NOMO-1 treated with DMSO at 0.1 percent for 48 hours (cell line): ENCODE data around the gene GPR132.

Experiments used
- DNase-seq: peaks from one replicate; lab custom pipeline; 2025; ENCODE audit not compliant: unreplicated experiment; lab: John Stamatoyannopoulos, UW

GPR132 gene

DNA sequence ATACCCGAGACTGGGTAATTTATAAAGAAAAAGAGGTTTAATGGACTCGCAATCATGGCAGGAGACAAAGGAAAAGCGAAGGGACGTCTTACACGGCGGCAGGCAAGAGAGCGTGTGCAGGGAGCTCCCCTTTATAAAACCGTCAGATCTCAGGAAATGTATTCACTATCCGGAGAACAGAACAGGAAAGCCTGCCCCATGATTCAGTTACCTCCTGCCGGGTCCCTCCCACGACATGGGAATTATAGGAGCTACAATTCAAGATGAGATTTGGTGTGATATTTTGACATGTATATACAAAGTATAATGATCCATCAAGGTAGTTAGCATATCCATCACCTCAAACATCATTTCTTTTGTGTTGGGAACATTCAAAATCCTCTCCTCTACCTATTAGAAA is 42.1 kb downstream of the GPR132 start:
- no peak for DNase-seq

DNA sequence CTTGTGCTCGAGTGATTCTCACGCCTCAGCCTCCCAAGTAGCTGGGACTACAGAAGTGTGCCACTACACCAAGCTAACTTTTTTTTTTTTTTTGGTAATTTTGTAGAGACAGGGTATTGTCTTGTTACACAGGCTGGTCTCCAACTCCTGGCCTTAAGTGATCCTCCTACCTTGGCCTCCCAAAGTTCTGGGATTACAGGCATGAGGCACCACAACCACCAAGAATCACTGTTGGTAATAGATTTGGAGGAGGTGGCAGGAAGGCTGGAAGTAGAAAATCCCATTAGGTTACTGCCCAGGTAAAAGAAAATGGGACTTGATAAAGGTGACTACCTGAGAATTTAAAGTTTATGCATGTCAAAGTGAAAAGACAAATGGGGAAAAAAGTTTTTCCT is 43.0 kb downstream of the GPR132 start:
- DNase-seq = no peak

DNA sequence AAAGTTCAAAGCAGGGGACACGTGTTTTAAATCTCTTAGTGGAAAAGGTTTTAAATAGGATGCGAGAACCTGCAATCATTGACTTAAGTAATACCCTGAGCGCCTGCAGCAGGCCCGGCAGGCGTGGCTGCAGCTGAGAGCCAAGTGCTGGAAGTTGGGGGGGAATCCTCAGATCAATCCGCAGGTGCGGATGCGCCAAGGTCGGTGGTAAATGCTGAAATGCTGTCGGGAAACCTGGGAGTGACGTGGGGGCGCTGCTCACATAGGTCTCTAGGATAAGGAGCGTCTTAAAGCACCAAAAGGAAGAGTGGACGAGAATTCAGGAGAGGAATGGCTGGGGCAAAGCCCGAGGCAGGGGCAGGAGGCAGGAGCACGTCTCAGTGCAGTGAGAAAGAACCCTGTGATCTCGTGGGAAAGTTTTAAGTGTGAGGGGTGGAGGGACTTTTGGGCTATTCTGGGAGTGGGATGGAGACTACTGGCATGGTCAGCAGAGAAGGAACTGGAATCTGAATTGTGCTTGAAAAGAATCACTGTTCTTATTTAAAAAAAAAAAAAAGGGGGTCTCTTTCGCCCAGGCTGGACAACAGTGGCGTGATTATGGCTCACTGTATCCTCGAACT is 43.5 kb downstream of the GPR132 start:
- peak; percentile 62 for DNase-seq

DNA sequence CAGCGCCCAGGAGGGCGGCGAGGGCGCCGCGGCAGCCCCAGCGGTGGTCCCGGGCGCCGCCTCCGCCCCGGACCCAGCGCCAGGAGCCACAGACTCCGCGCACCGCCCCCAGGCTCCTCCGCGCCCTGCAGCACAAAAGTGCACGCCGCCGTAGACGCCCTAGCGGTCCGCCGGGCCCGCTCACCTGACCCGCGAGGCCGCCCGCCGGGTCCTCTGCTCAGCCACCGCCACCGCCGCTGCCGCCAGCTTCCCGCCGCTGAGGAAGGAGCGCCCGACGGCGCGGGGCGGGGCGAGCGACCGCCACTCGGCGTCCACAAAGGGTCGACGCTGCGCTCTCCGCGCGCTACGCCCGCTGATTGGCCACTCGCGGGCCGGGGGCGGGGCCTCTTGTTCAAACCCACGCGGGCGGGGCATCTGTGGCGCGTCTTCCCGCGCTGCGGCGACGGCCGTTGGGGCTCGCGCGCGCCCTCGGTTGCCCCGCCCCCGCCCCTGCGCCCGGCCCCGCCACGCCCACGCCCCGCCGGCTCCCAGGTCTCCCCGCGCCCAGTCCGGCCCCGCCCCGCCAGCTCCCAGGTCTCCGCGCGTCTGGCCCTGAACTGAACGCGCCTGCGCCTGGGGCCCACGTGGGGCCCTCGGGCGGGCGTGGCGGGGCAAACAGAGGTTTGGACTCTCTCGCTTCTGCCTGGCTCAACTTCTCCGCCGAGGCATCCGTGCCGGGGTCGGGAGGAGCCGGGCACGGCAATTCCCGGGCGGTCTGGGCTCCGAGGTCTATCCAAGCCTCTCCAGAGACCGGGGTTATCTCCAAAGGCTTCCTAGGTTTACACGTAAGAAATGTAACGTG is 44.2 kb downstream of the GPR132 start, which contains the start of gene CDCA4:
Gene CDCA4 (minus strand): TSS at position 269 of the 841 bp plus-strand sequence. CDS start 9,154 bp downstream, outside the sequence.
- DNase-seq = peak; percentile 98

DNA sequence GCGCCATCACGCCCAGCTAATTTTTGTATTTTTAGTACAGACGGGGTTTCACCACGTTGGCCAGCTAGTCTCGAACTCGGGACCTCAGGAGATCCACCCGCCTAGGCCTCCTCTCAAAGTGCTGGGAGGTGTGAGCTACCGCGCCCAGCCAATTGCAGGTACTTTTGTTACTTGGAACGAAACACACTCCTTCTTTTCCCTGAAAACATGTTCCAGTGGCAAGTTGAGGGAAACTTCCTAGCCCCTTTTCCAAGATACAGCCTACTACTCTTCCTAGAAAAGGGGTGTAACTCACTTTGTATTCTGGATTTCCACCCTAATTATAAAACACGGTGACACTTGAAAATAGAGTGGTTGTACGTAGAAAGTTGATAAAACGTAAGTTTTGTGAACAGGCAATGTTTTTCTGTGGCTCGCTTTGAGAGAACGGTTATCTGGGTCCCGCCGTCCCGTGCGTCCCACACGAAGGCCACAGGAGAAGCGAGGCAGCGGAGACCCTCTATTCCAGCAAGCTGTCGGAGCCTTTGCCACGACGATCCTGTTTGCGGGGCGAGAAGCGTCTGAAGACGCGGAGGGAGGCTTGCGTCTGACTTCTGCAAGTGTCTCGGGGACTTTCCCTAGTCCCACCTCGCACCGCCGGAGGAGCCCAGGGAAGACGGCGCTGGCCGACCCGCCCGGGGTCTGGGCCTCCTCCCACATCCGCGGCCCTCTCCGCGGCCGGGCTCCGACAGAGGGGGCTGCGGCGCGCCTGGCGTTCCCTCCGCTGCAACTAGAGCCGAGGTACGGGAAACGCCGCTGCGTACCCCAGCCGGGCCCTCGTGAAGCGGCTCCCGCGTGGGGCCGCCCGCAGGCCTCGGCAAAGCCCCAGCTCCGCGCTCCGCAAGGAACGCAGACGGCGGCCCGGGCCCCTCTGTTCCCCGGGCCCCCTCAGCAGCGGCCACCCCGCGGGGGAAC is 45.1 kb downstream of the GPR132 start:
- DNase-seq = peak; percentile 8

DNA sequence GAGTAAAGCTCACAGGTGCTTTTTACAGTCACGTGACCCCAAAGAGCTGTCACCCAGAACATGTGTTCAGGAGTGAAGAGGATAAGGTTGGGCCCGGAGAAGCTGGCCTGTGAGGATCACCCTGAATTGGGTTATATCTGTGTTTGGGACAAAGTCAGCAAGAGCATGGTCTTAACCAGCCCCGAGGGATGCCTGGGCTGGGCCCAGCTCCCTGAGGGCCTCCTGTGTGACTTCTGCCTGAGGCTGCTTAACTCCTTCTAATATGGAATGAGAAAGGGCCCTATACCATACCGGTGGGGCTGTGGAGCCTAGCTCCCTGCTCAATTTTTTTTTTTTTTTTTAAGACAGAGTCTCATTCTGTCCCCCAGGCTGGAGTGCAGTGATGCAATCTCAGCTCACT is 46.8 kb downstream of the GPR132 start:
- no peak for DNase-seq

DNA sequence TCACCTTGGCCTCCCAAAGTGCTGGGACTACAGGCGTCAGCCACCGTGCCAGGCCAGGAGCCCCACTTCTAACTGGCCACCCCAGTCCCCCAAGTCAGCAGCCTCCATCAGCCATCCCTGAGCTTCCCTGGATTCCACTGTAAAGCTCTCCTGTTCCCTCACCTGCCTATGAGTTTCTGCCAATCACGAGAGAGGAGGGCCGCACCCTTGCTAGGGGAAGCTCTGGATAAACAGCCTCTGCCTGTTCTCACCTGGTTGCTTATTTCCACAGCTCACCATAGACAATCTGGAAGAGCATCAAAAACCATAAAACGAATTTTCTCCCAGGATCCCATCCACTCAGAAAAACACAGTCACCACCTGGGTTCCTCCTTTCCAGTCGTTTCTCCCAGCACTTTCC is 49.3 kb downstream of the GPR132 start:
- DNase-seq = no peak

DNA sequence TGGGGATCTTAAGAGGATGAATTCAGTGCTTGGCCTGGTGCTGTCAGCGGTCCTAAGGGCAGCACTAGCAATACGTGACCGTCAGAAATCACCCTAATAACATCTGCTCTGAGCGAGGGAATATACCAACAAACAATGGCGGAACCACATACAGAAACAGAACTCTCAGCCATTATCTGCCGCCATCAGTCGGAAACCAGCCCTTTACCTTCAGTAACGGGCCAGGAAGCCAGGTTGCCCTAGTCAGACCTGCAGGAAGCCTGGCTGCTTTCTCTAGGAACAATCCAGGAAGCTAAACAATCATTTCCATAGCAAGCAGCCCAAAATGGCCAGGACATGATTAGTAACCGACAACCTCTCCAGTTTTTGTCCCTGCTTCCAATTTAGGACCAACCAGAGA is 50.0 kb downstream of the GPR132 start:
- no peak for DNase-seq

DNA sequence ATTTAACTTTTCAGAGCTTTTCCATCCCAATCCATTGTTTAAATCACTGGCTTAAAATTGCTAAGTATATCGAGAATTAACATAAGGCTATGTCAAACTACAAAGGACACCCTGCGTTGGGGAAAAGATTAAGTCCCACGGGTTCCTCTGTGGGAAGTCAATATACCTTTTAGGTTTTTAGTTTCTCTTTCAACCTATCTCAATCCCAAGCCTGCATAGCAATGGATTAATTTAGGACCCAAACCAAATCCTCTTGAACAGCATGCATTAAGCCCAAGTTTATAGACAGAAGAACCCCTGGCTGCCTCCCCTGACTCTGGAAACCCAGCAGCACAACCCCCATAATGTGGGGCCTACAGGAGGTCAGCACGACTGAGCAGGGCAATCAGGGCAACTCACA is 50.6 kb downstream of the GPR132 start:
- no peak for DNase-seq

DNA sequence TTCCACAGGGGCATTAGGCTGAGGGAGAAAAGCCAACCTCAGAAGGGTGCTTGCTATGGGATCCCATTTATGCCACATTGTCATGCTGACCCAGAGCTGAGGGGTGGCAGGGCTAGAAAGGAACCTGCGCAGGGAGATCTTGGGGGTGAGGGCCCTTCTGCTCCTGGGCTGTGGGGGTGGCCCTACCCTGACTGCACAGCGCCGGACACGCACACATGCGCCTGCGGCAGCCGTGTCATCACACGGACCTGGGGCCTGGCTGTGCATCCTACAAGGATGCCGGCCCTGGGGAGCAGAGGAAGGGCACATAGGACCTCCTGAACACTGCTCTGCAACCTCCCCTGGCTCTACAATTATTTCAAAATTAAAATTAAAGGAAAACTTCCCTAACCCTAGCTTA is 51.2 kb downstream of the GPR132 start:
- DNase-seq = no peak

DNA sequence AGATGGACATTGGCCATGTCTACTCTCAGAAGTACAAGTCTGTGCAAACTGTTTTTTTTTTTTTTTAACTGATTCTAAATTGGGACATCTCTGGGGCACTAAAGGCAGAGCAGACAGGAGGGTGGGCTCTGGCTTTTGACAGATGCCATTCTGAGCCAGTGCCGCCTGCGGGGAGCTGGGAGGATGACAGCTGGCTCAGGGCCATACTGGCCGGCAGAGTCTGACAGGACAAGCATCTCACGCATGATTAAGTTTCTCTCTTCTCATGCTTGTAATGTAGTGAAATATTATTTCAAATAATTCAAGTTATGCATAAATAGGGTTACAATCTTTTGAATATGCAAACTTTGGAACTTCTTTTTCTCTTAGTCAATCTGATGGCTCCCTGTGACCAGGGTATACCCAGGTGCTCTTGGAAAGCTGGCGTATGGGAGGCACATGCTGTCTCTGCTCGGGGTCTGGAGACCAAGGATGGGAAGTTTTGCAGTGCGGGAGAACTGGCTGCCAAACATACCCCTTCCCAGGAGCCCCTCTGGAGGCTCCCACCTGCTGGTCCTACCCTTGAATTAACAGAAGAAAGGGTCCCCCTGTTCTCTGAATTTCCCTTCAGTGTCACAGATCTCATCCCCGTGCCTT is 52.0 kb downstream of the GPR132 start:
- no peak for DNase-seq

DNA sequence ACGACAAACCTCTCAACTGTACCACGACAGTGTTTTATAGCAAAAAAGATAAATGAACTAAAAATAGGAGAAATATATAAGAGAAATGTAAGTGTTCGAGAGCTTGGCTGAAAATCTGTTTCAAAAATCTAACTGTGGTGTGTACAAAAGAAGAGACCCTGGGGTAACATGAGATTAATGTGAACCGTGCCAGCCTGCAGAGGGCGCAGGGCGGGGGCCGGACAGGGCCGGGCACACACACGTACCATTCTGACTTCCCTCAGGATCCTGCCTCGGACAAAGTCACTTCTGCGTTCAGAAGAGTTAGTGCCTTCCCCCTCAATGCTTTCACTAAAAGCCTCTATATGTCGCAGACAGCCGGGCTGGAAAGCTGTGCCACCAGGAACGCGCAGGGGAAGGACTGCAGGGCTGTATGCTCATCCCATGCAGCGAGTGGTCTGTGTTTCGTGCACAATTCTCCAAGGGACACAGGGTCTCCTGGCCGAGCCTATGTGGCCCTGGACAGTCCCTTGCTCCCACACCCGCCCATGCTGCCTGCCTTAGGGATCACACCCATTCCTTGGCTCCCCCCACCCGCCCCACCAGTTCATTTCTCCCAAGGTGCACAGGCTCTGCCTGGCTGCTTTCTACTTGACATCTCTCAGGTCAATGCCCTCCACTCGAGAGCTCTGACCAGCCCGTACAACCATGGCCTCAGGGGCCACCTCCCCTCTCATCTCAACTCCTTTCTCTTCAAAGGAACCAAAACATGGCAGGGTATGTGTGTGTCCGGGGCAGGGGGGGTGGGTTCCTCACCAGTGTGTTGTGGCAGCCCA is 52.9 kb downstream of the GPR132 start:
- no peak for DNase-seq

DNA sequence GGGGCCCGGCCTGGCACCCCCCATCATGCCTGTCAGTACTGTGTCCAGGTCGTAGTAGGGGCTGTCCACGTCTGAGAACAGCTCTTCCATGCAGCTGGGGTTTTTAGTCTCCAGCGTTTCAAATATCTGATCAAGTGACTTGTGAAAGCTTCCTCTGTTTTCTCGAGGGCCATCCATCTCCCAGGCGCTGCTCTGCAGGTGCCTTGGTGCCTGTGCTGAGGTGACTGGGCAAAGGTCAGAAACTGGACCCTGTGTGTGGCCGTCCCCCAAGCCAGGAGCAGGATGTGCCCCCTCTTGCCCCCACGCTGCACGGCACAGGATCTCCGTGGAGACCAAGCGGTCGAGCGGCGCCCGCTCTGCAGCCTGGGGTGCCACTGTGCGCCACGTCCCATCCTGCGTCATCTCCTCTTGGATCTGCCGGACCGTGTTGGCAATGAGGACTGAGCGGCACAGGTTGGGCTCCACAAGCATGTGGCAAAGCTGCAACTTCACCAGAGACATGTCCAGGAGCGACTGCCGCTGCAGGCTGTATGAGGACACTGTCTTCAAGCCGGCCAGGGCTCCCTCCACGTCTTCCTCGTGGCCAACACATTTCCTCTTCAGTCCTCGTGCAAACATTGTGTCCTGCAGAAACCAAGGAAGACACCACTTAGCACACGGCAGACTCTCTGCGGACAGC is 53.8 kb downstream of the GPR132 start:
- DNase-seq = no peak

DNA sequence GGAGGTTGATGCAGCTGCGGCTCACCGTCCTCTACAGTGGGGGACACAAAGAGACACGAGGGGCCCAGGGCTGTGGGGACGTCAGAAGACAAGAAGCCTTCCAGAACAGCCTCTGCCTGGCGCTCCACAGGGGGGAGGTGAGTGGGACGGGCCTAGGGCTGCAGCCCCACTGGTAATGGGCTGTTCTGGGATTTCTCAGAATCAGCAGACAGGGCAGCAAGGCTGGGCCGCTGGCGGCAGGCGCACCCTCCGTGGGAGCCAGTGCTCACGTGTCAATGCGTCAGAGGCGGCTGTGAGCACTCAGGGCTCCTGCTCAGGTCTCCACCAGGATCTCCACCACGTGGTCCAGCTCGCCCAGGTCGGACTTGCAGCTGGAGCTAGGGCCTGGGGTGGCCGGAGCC is 54.3 kb downstream of the GPR132 start:
- DNase-seq = no peak

DNA sequence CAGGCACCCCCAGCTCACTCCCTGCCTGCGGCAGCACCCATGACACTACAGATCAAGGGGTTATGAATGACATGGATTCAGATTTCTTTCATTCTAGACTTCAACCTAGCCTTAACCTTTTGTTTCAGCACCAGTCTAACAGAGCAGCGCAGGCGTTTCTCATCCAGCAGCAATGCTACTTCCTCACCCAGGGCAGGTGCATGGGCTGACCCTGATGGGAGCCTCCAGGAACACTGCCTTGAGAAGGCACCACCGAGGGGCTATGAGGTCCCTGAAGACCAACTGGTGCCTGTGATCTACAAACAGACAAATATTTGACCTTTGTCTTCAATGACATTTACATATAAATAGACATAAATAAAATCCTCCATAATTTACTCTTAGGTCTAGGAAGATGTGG is 55.1 kb downstream of the GPR132 start:
- DNase-seq = no peak

DNA sequence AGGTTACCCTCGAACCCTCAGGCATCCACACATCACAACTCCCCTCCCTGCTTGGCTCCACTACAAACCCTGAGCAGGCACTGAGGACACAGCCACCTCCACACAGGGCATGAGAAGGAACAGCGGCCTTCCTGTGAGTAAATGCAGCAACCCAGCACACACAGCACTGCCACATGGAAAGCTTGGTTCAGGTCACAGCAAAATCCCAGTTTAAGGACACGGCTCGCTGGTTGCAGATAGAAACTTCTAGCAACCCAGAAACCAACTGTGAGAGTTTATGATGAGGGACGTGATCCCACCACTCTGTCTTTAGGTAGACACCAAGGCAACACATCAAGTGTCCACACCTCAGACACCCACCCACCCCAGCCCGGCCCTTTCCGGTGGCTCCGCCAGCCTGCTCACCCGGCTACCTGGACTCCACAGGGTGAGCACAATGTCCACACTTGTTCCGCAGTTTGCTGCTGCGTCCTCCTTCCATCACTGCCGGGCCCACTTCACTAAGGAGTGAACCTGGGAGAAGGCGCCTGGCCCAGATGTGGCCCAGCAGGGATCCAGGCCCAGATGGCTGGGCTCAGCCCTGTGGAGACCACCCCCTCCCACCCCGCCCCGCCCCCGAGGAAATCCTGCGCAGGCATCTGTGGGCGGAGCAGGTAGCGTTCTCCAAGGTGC is 57.5 kb downstream of the GPR132 start:
- no peak for DNase-seq

DNA sequence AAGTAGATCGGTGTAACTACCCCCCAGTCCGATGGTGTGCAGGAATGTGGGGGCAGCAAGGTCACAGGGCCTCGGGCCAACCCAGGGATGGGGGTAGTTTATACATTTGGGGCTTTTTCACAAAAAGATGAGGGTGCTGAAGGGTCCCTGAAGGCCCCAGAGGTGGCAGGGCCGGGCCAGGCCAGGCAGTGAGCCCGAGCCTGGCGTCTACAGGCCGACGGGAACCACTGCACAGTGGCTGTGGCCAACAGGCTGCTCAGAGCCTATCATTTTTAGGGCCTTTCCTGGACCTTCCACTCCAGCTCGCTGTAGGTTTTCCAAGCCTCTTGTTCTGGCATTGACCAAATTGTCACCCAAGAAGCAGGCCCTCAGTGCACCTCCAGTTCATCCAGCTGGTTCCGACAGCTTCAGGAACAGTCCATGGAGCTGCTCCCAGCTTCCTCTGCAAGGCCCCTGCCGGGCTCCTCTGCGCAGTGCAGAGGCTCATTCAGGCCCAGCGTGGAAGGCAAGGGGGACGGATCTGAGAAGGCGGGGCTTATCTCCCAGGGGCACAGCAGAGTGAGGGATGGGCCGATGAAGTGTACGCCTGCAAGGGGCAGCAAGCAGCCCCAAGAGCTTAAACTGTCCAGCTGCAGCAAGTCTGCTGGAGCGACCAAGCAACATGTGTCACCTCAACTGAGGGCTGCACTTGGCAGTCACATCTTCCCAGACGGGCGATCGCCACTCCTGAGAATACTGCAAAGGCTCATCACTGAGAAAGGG is 58.2 kb downstream of the GPR132 start:
- DNase-seq = no peak
